GM21447 (cell line): Measurements from ENCODE around the gene TMEM17.
A peak's percentile ranks its signal among the peaks of the same experiment; 100 is the strongest.

ENCODE experiments used
- ATAC-seq: cut with Tn5 transposase; IDR thresholded peaks from one replicate; pipeline ENCODE4 v1.9.1; 2021; ENCODE audit not compliant: unreplicated experiment

Gene TMEM17

GRCh38 chr2:62457556-62457955 is 48.4 kb downstream of the TMEM17 start:
- no peak for ATAC-seq

- peak; percentile 81 for ATAC-seq
These were observed 49.1 kb downstream of the TMEM17 start for GRCh38 chr2:62456721-62457539.

- ATAC-seq, result no peak
These were observed 49.9 kb downstream of the TMEM17 start for GRCh38 chr2:62455957-62456692.

- ATAC-seq, result no peak
These were observed 52.0 kb downstream of the TMEM17 start for GRCh38 chr2:62453955-62454354.

GRCh38 chr2:62452701-62453454 is 53.1 kb downstream of the TMEM17 start:
- no peak for ATAC-seq

- no peak for ATAC-seq
These were observed 55.2 kb downstream of the TMEM17 start for GRCh38 chr2:62450716-62451191.
